Trophoblast cell (in vitro differentiated cells and primary cell): Measurements from ENCODE around the gene TPM4.
"Not testable (repeated sequence)": the region's sequence is repeated elsewhere in the genome, so short reads cannot be mapped to it uniquely, and the experiment has no call there.

ENCODE experiments used
- DNase-seq, 2 donors: peaks; one replicate each; pipeline ENCODE4 v3.0.0-alpha.2; 2016
- H2AFZ ChIP-seq: 2 replicates; pipeline ENCODE4 v1.6.1; 2013; ENCODE audit warnings: low read length, moderate library complexity, mild to moderate bottlenecking; ENCODE audit not compliant: insufficient read depth, poor library complexity
- H2AK5ac ChIP-seq: 2 replicates; pipeline ENCODE4 v1.6.1; 2013; ENCODE audit warnings: mild to moderate bottlenecking, low read length
- H2BK120ac ChIP-seq: 2 replicates; pipeline ENCODE4 v1.6.1; 2013; ENCODE audit warnings: low read length, mild to moderate bottlenecking, moderate library complexity; ENCODE audit not compliant: insufficient read depth, poor library complexity
- H2BK12ac ChIP-seq: 2 replicates; pipeline ENCODE4 v1.6.1; 2013; ENCODE audit warnings: mild to moderate bottlenecking, low read length, moderate library complexity
- H2BK5ac ChIP-seq: 2 replicates; pipeline ENCODE4 v1.6.1; 2013; ENCODE audit warnings: low read length, low read depth, moderate library complexity, mild to moderate bottlenecking; ENCODE audit not compliant: poor library complexity
- H3K14ac ChIP-seq: 2 replicates; pipeline ENCODE4 v1.6.1; 2013; ENCODE audit warnings: mild to moderate bottlenecking, low read length
- H3K18ac ChIP-seq: 2 replicates; pipeline ENCODE4 v1.6.1; 2013; ENCODE audit warnings: mild to moderate bottlenecking, low read length
- H3K23ac ChIP-seq: 2 replicates; pipeline ENCODE4 v1.6.1; 2013; ENCODE audit warnings: low read length
- H3K27ac ChIP-seq: 2 replicates; pipeline ENCODE4 v1.5.1; 2013; ENCODE audit warnings: low read depth, mild to moderate bottlenecking, inconsistent platforms, low read length, moderate library complexity
- H3K27me3 ChIP-seq: 2 replicates; pipeline ENCODE4 v1.6.1; 2013; ENCODE audit warnings: inconsistent platforms, mild to moderate bottlenecking, low read length, moderate library complexity; ENCODE audit not compliant: insufficient read depth
- H3K36me3 ChIP-seq, 2 experiments: 1 replicate in 1 of 2; 2 replicates in 1 of 2; pipeline ENCODE4 v1.6.1; 2013; ENCODE audit warnings: low read length in 2 of 2, mild to moderate bottlenecking in 2 of 2, moderate library complexity in 1 of 2; ENCODE audit not compliant: insufficient read depth in 2 of 2, control insufficient read depth in 1 of 2
- H3K4ac ChIP-seq: 2 replicates; pipeline ENCODE4 v1.6.1; 2013; ENCODE audit warnings: low read depth, mild to moderate bottlenecking, low read length, moderate library complexity
- H3K4me1 ChIP-seq, 2 experiments: 1 replicate in 1 of 2; 2 replicates in 1 of 2; pipeline ENCODE4 v1.6.1; 2013; ENCODE audit warnings: low read length in 2 of 2, mild to moderate bottlenecking in 2 of 2, moderate library complexity in 1 of 2; ENCODE audit not compliant: insufficient read depth in 2 of 2, control insufficient read depth in 1 of 2
- H3K4me2 ChIP-seq: 2 replicates; pipeline ENCODE4 v1.6.1; 2013; ENCODE audit warnings: inconsistent platforms, mild to moderate bottlenecking, low read length, moderate library complexity
- H3K4me3 ChIP-seq: 2 replicates; pipeline ENCODE4 v1.5.1; 2013; ENCODE audit warnings: mild to moderate bottlenecking, low read depth, low read length, inconsistent platforms
- H3K79me1 ChIP-seq: one replicate; pipeline ENCODE4 v1.6.1; 2013; ENCODE audit warnings: low read length
- H3K79me2 ChIP-seq: 2 replicates; pipeline ENCODE4 v1.6.1; 2013; ENCODE audit warnings: low read length, mild to moderate bottlenecking; ENCODE audit not compliant: control insufficient read depth, insufficient read depth, poor library complexity
- H3K9ac ChIP-seq: 2 replicates; pipeline ENCODE4 v1.6.1; 2013; ENCODE audit warnings: mild to moderate bottlenecking, low read length
- H3K9me3 ChIP-seq: 2 replicates; pipeline ENCODE4 v1.6.1; 2013; ENCODE audit warnings: low read depth, mild to moderate bottlenecking, control low read depth, inconsistent platforms, low read length; ENCODE audit not compliant: insufficient read depth
- H4K12ac ChIP-seq: 2 replicates; pipeline ENCODE4 v1.6.1; 2013; ENCODE audit warnings: low read depth, mild to moderate bottlenecking, low read length, moderate library complexity
- H4K8ac ChIP-seq: 2 replicates; pipeline ENCODE4 v1.6.1; 2013; ENCODE audit warnings: low read depth, mild to moderate bottlenecking, low read length, moderate library complexity
- H4K91ac ChIP-seq: one replicate; pipeline ENCODE4 v1.6.1; 2013; ENCODE audit warnings: low read depth, mild to moderate bottlenecking, low read length, moderate library complexity
- WGBS: extraction: QIAGEN DNeasy Blood & Tissue Kit; methylation state at CpG from one replicate; pipeline ENCODE4 v1.1.7; 2013; ENCODE audit warnings: missing lambda C conversion rate; ENCODE audit not compliant: insufficient read length, insufficient coverage; ENCODE audit errors: extremely low coverage; 5-methylcytosine and 5-hydroxymethylcytosine counted together

TPM4 gene

GRCh38 chr19:16119075-16119857 lies 43.0 kb downstream of the TPM4 start:
- Histone ChIP-seq H3K36me3 (peaks cover 61 to 66% of the 10 kb centered on the region in 2 experiments), H3K4me1 (peaks cover 12 to 18% of the 10 kb centered on the region in 2 experiments)
- H3K27me3 ChIP-seq, H2BK120ac ChIP-seq, H3K27ac ChIP-seq, H3K23ac ChIP-seq, H3K9ac ChIP-seq, H3K4ac ChIP-seq, H2BK5ac ChIP-seq, H4K8ac ChIP-seq, H4K91ac ChIP-seq, H3K4me2 ChIP-seq, H3K79me1 ChIP-seq, H3K9me3 ChIP-seq, H3K14ac ChIP-seq, H2AK5ac ChIP-seq, H2AFZ ChIP-seq, H3K18ac ChIP-seq, H4K12ac ChIP-seq, H3K79me2 ChIP-seq, H2BK12ac ChIP-seq, H3K4me3 ChIP-seq: not testable (repeated sequence)
- peak in 1 of 2 donors; percentile 22 for DNase-seq
- WGBS, result no CpG with 5 or more reads among the region's 19 CpGs

GRCh38 chr19:16121141-16121540 lies 44.8 kb downstream of the TPM4 start:
- no peak overlapping the region for H2BK12ac ChIP-seq
- no CpG with 5 or more reads among the region's 5 CpGs for WGBS
- H4K91ac ChIP-seq, result no peak overlapping the region
- peaks cover 78 to 79% of the 10 kb centered on the region in 2 experiments for H3K36me3 ChIP-seq
- no peak overlapping the region for H2AK5ac ChIP-seq
- no peak overlapping the region for H3K9ac ChIP-seq
- H3K79me2 ChIP-seq, result no peaks in the 10 kb centered on the region
- H3K4me3 ChIP-seq, result no peak overlapping the region
- H3K23ac ChIP-seq, result no peak overlapping the region
- H2BK5ac ChIP-seq, result no peak overlapping the region
- H4K8ac ChIP-seq, result no peak overlapping the region
- no peak overlapping the region for H3K27ac ChIP-seq
- DNase-seq, result no peak
- no peak overlapping the region for H2BK120ac ChIP-seq
- no peak overlapping the region for H2AFZ ChIP-seq
- H3K18ac ChIP-seq, result no peak overlapping the region
- no peaks in the 10 kb centered on the region for H3K27me3 ChIP-seq
- no peak overlapping the region for H4K12ac ChIP-seq
- no peaks in the 10 kb centered on the region for H3K79me1 ChIP-seq
- H3K4ac ChIP-seq, result no peak overlapping the region
- H3K4me2 ChIP-seq, result no peak overlapping the region
- H3K4me1 ChIP-seq, result peaks cover 3 to 6% of the 10 kb centered on the region in 2 experiments
- no peak overlapping the region for H3K14ac ChIP-seq
- no peaks in the 10 kb centered on the region for H3K9me3 ChIP-seq

- no peak overlapping the region for H4K12ac ChIP-seq
- WGBS, result no CpG with 5 or more reads among the region's 11 CpGs
- H2BK120ac ChIP-seq, result no peak overlapping the region
Observed at GRCh38 chr19:16121967-16122366, 45.7 kb downstream of the TPM4 start.

GRCh38 chr19:16124953-16125352 lies 48.7 kb downstream of the TPM4 start:
- Histone ChIP-seq H3K27ac (no peak overlapping the region), H3K14ac (no peak overlapping the region), H3K36me3 (peaks cover 95 to 96% of the 10 kb centered on the region in 2 experiments), H2BK5ac (no peak overlapping the region), H3K4me2 (no peak overlapping the region), H3K79me2 (no peaks in the 10 kb centered on the region), H2BK120ac (no peak overlapping the region), H2BK12ac (no peak overlapping the region), H4K91ac (no peak overlapping the region), H4K8ac (no peak overlapping the region), H3K18ac (no peak overlapping the region), H2AK5ac (no peak overlapping the region), H2AFZ (no peak overlapping the region), H3K79me1 (no peaks in the 10 kb centered on the region), H3K23ac (no peak overlapping the region), H3K4ac (no peak overlapping the region), H3K9me3 (no peaks in the 10 kb centered on the region), H3K9ac (no peak overlapping the region), H3K27me3 (no peaks in the 10 kb centered on the region), H3K4me1 (no peaks in the 10 kb centered on the region), H3K4me3 (no peak overlapping the region), H4K12ac (no peak overlapping the region)
- DNase-seq, result no peak
- WGBS, result no CpG with 5 or more reads among the region's 14 CpGs

More at GRCh38 chr19:16121967-16122366, 45.7 kb downstream of the TPM4 start:
- Histone ChIP-seq H3K4me2 (no peak overlapping the region), H3K9me3 (no peaks in the 10 kb centered on the region), H4K8ac (no peak overlapping the region), H3K36me3 (peaks cover 86 to 87% of the 10 kb centered on the region in 2 experiments), H3K4me1 (no peaks in the 10 kb centered on the region), H3K9ac (no peak overlapping the region), H3K18ac (no peak overlapping the region), H2BK12ac (no peak overlapping the region), H2BK5ac (no peak overlapping the region), H2AFZ (no peak overlapping the region), H3K27ac (no peak overlapping the region), H4K91ac (no peak overlapping the region), H3K79me2 (no peaks in the 10 kb centered on the region), H2AK5ac (no peak overlapping the region), H3K27me3 (no peaks in the 10 kb centered on the region), H3K79me1 (no peaks in the 10 kb centered on the region), H3K4ac (no peak overlapping the region), H3K14ac (no peak overlapping the region), H3K4me3 (no peak overlapping the region), H3K23ac (no peak overlapping the region)
- DNase-seq, result peak; percentile 52 to 86
